Astrocyte (in vitro differentiated cells and primary cell): Measurements from ENCODE around the gene PLD4. TPM values are rescaled to one million over a fixed set of nuclear protein-coding genes. Genes with fewer than 3 reads are reported as not detected.
A peak's percentile ranks its signal among the peaks of the same experiment; 100 is the strongest.

ENCODE experiments used
- DNase-seq: peaks from one replicate; pipeline ENCODE4 v3.0.0-alpha.2; 2010; ENCODE audit warnings: low read depth
- FAIRE-seq: peaks from 2 replicates; lab custom pipeline; 2011; peaks lifted over from hg19 to GRCh38; lab: Jason Lieb, UNC
- H2AFZ ChIP-seq: 2 replicates; pipeline ENCODE4 v1.6.0; 2012; ENCODE audit warnings: low read depth, low read length, inconsistent platforms
- H3K27ac ChIP-seq: 2 replicates; pipeline ENCODE4 v1.5.1; 2011; ENCODE audit warnings: low read depth, low read length, inconsistent platforms
- H3K27me3 ChIP-seq: 2 replicates; pipeline ENCODE4 v1.6.0; 2011; ENCODE audit warnings: low read length, inconsistent platforms; ENCODE audit not compliant: insufficient read depth
- H3K36me3 ChIP-seq: 2 replicates; pipeline ENCODE4 v1.5.1; 2011; ENCODE audit warnings: low read length, inconsistent platforms; ENCODE audit not compliant: insufficient read depth
- H3K4me1 ChIP-seq: 2 replicates; pipeline ENCODE4 v1.5.1; 2011; ENCODE audit warnings: low read length, inconsistent platforms; ENCODE audit not compliant: insufficient read depth
- H3K4me2 ChIP-seq: 2 replicates; pipeline ENCODE4 v1.6.0; 2012; ENCODE audit warnings: low read length, inconsistent platforms
- H3K4me3 ChIP-seq: 2 replicates; pipeline ENCODE4 v1.5.1; 2011; ENCODE audit warnings: low read depth, mild to moderate bottlenecking, low read length, inconsistent platforms; ENCODE audit not compliant: insufficient read depth
- H3K79me2 ChIP-seq: 2 replicates; pipeline ENCODE4 v1.6.0; 2012; ENCODE audit warnings: mild to moderate bottlenecking, low read length, inconsistent platforms; ENCODE audit not compliant: insufficient read depth
- H3K9ac ChIP-seq: 2 replicates; pipeline ENCODE4 v1.6.0; 2012; ENCODE audit warnings: mild to moderate bottlenecking, low read length, inconsistent platforms
- H3K9me3 ChIP-seq: 2 replicates; pipeline ENCODE4 v1.5.1; 2012; ENCODE audit warnings: low read depth, mild to moderate bottlenecking, low read length, inconsistent platforms; ENCODE audit not compliant: insufficient read depth
- H4K20me1 ChIP-seq: 2 replicates; pipeline ENCODE4 v1.6.0; 2012; ENCODE audit warnings: low read length, inconsistent platforms; ENCODE audit not compliant: insufficient read depth
- H3K27ac Mint-ChIP-seq: one replicate; pipeline ENCODE4 v1.8.0; 2021; ENCODE audit warnings: mild to moderate bottlenecking, mixed read lengths; ENCODE audit not compliant: unreplicated experiment
- H3K27me3 Mint-ChIP-seq: one replicate; pipeline ENCODE4 v1.8.0; 2021; ENCODE audit warnings: low read depth, mixed read lengths; ENCODE audit not compliant: unreplicated experiment
- H3K36me3 Mint-ChIP-seq: one replicate; pipeline ENCODE4 v1.8.0; 2021; ENCODE audit warnings: low read depth, mixed read lengths; ENCODE audit not compliant: unreplicated experiment
- H3K4me1 Mint-ChIP-seq: one replicate; pipeline ENCODE4 v1.8.0; 2021; ENCODE audit warnings: low read depth, mixed read lengths; ENCODE audit not compliant: unreplicated experiment
- H3K4me3 Mint-ChIP-seq: one replicate; pipeline ENCODE4 v1.8.0; 2021; ENCODE audit warnings: mild to moderate bottlenecking, moderate library complexity, mixed read lengths; ENCODE audit not compliant: unreplicated experiment
- H3K9me3 Mint-ChIP-seq: one replicate; pipeline ENCODE4 v1.8.0; 2021; ENCODE audit warnings: mild to moderate bottlenecking, mixed read lengths; ENCODE audit not compliant: unreplicated experiment
- EZH2 ChIP-seq: IDR thresholded peaks from 2 replicates; pipeline ENCODE4 v1.6.1; 2012; ENCODE audit warnings: mild to moderate bottlenecking, low read length, inconsistent platforms; ENCODE audit not compliant: insufficient read depth
- total RNA-seq: library from RNA; stranded (reverse); gene quantifications from 2 replicates; pipeline ENCODE4 v1.2.1, GENCODE V29; 2021
- TF ChIP-seq, protein P1 (sequence below): IDR thresholded peaks from 2 replicates; pipeline ENCODE4 v1.5.1; 2011; ENCODE audit warnings: low read depth, mild to moderate bottlenecking, inconsistent platforms, low read length, moderate library complexity; ENCODE audit not compliant: insufficient read depth

The PLD4 gene
- total RNA-seq, 1 donor from 2014 or later: 0.14 TPM

GRCh38 chr14:104972301-104973134 is 47.8 kb downstream of the PLD4 start:
- FAIRE-seq: no peak
- H3K4me1 Mint-ChIP-seq: peaks cover 19% of the 10 kb centered on the region
- peak overlapping the region; percentile 87 for H3K27ac ChIP-seq

DNA sequence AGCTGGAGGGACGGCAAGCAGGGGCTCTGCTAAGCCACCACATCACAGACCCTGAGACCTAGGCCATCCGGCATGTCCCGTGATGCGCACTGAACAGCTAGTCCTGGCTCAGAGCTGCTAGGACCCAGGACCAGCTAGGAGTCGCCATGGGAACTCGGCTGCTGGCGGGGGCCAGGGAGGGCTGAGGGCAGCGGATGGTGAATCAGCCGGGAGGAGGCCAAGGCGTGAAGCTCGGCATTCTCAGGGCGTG is 48.4 kb downstream of the PLD4 start:
- Histone ChIP-seq H3K27ac (peak overlapping the region; percentile 87), H4K20me1 (peaks cover 21% of the 10 kb centered on the region), H3K79me2 (peaks cover 22% of the 10 kb centered on the region), H2AFZ (peak overlapping the region; percentile 24), H3K4me2 (peak overlapping the region; percentile 79), H3K4me1 (peaks cover 79% of the 10 kb centered on the region), H3K27me3 (no peaks in the 10 kb centered on the region), H3K4me3 (no peak overlapping the region), H3K9ac (peak overlapping the region; percentile 79), H3K36me3 (no peaks in the 10 kb centered on the region), H3K9me3 (no peaks in the 10 kb centered on the region)
- peaks cover 5% of the 10 kb centered on the region for H3K27me3 Mint-ChIP-seq
- peaks cover 17% of the 10 kb centered on the region for H3K4me1 Mint-ChIP-seq
- peak overlapping the region; percentile 34 for H3K27ac Mint-ChIP-seq
- FAIRE-seq (peak; percentile 91), DNase-seq (no peak)
- no peaks in the 10 kb centered on the region for H3K9me3 Mint-ChIP-seq
- TF ChIP-seq, protein P1, sequence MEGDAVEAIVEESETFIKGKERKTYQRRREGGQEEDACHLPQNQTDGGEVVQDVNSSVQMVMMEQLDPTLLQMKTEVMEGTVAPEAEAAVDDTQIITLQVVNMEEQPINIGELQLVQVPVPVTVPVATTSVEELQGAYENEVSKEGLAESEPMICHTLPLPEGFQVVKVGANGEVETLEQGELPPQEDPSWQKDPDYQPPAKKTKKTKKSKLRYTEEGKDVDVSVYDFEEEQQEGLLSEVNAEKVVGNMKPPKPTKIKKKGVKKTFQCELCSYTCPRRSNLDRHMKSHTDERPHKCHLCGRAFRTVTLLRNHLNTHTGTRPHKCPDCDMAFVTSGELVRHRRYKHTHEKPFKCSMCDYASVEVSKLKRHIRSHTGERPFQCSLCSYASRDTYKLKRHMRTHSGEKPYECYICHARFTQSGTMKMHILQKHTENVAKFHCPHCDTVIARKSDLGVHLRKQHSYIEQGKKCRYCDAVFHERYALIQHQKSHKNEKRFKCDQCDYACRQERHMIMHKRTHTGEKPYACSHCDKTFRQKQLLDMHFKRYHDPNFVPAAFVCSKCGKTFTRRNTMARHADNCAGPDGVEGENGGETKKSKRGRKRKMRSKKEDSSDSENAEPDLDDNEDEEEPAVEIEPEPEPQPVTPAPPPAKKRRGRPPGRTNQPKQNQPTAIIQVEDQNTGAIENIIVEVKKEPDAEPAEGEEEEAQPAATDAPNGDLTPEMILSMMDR: no peak
- TF ChIP-seq EZH2: no peak
- no peak overlapping the region for H3K4me3 Mint-ChIP-seq
- H3K36me3 Mint-ChIP-seq: no peaks in the 10 kb centered on the region

More at GRCh38 chr14:104972301-104973134, 47.8 kb downstream of the PLD4 start:
- peak; percentile 46 for DNase-seq
- peaks cover 5% of the 10 kb centered on the region for H3K27me3 Mint-ChIP-seq
- H3K36me3 Mint-ChIP-seq: no peaks in the 10 kb centered on the region
- peak overlapping the region; percentile 79 for H3K9ac ChIP-seq
- H3K9me3 Mint-ChIP-seq: no peaks in the 10 kb centered on the region
- no peaks in the 10 kb centered on the region for H3K27me3 ChIP-seq
- H3K4me1 ChIP-seq: peaks cover 80% of the 10 kb centered on the region
- TF ChIP-seq, protein P1: no peak
- TF ChIP-seq EZH2: no peak
- no peak overlapping the region for H3K4me3 ChIP-seq
- peak overlapping the region; percentile 27 for H3K4me3 Mint-ChIP-seq
- H4K20me1 ChIP-seq: peaks cover 21% of the 10 kb centered on the region
- H3K79me2 ChIP-seq: peaks cover 22% of the 10 kb centered on the region
- H3K9me3 ChIP-seq: no peaks in the 10 kb centered on the region
- H3K4me2 ChIP-seq: peak overlapping the region; percentile 79
- peak overlapping the region; percentile 24 for H2AFZ ChIP-seq
- peak overlapping the region; percentile 78 for H3K27ac Mint-ChIP-seq
- no peaks in the 10 kb centered on the region for H3K36me3 ChIP-seq
